ENCODE measurements around the gene VPS37C.
"Not testable (repeated sequence)": the region's sequence is repeated elsewhere in the genome, so short reads cannot be mapped to it uniquely, and the experiment has no call there.

VPS37C gene

DNA sequence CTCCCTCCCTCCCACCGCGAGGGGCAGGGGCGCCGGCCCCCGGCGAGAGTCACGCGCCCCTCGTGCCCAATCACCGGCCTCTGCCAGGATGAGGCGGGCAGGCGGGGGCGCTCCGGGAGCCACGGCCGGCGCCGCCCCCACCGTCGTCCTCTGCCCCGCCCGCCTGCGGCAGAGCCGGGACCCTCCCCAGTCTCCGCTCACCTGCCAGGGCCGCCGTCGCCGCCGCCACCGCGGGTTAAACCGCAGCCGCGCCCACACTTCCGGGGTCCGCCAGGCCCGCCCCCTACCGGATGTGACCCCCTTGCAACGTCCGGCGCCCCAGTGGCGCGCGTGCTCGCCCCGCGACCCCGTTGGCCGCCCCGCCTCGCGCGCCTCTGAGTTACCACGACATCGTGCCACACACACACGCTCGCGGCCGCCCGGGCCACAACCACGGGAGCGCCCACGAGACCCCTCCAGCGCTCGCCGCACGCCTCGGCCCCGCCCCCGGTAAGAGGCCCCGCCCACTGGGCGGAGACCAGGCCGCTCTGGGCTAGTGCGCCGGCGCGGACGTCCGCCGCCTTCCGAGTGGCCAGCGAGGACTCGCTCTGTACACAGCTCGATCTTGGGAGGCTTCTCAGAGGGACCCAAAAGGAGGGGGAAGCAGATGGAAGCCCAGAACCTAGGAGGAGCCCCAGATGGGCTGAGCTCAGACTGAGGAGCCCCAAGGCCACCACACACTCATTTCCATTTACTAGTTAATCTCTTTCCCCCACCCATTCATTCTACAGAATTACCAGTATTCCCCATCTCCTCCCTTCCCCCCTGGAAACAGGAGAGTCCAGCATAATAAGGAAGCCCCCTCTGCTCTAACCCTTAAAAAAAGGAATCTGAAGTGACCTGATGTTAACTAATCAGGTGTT, at the start of gene VPS37C:
Gene VPS37C, minus strand, starts transcription at position 237 of the 902 bp plus-strand sequence. CDS start 22,597 bp downstream, outside the sequence.
- peak; percentile 88 for DNase-seq

DNA sequence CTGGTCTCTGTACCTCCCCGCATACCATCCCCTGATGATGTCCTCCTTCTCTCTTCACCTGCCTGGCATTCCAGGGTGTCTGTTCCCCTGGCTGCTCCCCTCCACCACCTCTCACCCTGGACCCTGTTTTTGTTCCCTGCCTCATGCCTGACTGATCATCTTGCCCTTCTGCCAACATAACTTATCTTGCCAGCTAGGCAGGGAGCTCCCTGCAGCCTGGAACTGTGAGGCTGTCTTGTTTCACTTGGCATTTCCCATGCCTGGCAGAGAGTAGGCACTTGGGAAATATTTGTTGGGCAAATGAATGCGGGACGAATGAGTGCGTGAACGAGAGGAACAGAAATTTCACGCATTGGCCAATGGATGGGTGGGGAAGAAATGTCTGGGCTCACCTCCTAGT, 49.4 kb upstream of the VPS37C start:
- not testable (repeated sequence) for DNase-seq

DNA sequence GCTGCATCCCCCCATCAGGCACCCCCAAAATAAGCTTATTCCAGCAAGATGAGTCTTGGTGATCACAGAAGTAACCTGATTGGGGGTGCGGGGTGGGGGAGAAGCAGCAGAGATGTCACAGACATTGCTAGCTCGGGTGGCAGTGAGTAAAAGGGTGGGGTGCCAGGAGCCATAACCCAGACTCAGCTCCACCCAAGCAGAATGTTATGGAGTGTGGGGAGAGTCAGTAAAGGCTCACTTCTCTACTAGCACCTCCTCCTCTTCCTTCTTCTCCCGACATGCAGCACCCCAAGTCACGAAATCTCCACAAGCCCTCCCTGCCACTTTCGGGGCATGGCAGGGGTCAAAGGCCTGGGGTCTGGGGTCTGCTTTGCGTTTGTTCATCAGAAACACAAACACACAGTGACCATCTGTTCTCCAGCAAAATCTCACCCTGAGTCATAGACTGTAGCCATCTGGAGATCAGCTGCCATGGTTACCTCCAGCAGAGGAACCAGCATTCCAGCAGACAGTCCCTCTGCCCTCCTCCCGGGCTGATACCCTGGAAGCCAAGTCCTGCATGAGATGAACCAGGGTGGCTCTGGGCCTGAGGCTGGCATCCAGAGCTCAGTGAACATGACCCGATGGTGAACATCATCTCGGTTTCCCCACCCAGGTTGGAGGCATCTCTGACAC, 46.5 kb upstream of the VPS37C start:
- not testable (repeated sequence) for DNase-seq

DNA sequence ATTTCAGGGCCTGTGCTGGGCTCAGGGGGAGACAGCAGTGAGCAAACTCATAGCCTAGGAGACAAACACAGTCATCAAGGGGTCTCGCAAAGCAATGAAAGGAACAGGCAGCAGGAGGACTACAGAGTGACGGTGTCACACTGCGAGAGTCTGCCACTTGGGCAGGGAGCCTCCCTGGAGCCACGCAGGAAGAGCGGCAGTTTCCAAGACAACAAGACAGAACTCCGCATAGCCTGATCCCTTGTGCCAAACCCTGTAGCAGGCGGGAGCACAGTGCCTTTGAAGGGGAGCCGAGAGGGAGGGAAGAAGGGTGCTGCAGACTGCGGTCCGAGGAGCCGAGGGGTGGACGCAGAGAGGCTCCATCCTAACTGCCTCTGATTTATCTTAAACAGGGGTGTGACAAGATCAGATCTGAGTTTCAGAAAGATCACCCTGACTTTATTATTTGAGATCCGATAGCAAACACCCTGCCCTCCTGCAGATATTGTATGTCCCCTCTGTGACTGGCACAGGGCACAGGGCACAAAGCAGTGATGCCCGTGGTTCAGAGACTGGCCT, 43.4 kb upstream of the VPS37C start:
- DNase-seq, result not testable (repeated sequence)

DNA sequence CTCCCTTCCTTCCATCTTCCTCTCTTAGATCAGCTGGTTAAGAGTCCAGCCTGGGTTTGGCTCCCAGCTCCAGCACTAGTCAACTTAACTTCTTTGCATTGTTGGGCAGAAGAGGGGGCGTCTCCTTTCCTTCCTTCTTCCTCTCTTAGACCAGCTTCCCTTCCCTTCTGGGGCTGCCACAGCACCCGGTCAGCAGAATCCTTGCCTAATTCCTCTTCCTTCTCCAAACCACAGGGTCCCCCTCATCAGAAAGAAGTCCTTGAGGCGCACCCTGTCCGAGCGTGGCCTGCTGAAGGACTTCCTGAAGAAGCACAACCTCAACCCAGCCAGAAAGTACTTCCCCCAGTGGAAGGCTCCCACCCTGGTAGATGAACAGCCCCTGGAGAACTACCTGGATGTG, 42.6 kb upstream of the VPS37C start:
- DNase-seq, result not testable (repeated sequence)

DNA sequence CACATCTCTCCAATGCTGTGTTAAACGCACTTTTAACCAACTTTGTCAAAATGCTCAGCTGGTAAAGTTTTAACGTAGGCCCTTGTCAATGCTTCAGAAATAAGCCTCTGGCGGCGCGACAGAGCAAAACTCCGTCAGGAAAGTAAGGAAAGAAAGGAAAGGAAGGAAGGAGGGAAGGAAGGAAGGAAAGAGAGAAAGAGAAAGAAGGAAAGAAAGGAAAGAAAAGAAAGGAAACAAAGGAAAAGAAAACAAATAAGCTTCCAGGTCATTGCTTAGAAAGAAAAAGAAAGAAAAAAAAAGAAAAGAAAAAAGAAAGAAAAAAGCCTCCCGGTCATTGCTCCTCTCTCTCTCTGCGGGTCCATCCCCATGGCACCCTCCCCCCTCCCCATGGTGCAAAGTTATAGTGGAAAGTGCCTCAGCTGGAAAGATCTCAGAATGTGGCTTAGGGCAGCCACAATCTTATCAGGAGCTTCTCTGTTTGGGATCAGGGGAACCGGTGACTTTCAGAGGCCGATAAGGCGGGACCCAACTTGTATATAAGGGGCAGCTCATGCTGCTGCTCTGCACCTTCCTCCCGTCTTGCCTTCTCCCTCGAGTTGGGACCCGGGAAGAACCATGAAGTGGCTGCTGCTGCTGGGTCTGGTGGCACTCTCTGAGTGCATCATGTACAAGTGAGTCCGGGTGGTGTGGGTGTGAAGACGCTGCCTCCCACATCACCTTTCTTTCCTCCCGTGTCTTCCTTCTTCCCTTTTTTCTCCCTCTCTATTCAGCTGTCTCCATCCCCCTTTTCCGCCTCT, 41.9 kb upstream of the VPS37C start, which contains the start of gene PGA3:
Gene PGA3, plus strand, starts transcription at position 566 of the 797 bp plus-strand sequence. Its CDS starts 50 bp downstream, at position 616.
- not testable (repeated sequence) for DNase-seq

DNA sequence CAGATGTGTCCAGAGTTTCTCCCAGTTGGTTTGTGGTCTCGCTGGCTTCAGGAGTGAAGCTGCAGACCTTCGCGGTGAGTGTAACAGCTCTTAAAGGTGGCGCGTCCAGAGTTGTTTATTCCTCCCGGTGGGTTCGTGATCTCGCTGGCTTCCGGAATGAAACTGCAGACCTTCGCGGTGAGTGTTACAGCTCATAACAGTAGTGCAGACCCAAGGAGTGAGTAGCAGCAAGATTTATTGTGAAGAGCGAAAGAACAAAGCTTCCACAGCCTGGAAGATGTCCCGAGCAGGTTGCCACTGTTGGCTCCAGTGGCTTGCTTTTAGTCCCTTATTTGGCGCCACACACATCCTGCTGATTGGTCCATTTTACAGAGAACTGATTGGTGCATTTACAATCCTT, 40.2 kb upstream of the VPS37C start:
- DNase-seq, result no peak

DNA sequence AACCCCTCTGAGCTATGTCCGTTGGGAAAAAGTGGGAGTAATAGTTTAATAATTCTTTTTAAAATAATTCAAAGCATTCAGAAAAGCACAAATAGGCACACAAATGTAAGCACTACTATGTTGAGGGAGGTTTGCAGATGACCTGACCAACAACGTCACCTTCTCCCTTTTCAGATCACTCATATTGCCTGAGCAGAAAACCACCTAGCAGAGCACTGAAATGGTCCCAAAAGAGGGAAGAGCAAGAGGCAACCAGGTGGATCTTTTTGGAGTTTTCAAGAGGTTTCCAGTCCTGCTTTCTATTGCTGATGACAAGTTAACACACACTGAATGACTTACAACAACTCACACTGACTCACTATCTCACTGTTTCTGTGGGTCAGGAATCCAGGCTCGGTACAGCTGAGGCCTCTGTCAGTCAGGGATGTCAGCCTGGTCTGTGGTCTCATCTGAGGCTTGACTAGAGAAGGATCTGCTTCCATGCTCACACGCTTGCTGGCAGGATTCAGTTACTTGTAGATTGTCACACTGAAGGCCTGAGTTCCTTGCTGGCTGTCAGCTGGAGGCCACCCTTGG, 37.8 kb upstream of the VPS37C start:
- no peak for DNase-seq

DNA sequence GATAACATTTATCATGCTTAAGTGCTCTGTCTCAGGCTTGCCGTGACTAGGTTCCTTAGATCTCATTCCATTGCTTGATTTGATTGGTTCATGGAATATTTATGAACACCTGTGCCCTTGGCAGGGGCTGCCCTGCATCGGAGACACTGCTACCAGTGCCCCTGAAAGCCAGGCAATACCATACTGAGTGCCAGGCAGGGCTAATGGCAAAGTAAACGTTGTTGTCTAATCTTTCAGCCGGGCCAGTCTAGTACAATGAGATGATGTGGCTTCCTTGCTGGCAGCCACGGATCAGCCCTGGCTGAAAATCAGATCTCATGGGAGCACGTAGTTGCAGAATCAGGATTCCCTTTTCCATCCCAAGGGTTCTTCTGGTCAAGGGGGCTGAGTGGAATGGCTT, 37.1 kb upstream of the VPS37C start:
- DNase-seq, result no peak

DNA sequence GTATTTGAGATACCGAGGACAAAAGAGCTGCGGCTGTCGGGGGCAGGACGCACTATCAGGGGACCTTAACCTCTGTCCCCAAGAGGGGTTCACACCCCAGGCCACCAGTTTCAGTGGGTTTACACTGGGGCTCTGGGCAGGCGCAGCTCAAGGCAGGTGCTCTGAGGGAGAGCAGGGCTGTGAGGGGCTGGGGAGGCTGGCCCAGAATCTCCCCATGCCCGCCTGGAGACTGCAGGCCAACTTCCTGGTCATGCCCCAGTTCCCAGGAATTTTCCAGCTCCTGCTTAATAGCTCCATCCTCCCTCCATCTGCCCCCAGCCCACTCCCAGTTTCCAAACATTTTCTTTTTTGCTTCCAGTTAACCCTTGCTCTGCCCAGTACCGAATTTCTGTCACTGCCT, 34.5 kb upstream of the VPS37C start:
- DNase-seq, result no peak

DNA sequence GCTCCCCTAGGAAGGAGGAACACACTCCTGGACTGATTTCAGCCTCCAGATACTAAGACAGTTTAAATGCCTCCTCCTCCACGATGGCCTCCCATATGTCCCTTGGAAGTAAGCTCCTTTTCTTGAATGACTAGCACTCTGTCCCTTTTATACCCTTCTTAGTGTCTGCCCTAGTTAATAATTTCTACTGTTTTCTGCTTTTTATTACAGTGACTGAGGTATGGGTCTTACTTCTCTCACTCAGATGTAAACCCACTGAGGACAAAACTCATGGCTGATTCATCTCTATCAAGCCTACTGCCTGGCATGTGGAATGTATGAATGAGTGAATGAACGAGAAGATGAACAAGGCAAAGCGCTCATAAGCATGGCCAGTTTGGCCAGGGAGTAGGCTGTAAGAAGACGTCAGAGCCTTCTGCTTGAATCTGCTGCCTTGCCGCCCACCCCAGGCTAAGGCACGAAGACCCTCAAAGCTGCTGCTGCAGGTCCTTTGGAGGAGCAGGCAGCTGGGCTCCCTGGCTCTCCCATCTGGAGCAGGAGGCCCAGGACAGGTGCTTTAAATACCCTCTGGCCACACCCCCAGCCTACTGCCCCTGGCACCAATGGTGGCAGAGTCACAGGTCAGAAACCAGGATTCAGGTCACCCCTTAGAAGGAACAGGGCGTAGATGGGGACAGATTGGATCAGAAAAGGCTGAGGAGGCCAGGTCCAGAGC, 33.9 kb upstream of the VPS37C start:
- no peak for DNase-seq

DNA sequence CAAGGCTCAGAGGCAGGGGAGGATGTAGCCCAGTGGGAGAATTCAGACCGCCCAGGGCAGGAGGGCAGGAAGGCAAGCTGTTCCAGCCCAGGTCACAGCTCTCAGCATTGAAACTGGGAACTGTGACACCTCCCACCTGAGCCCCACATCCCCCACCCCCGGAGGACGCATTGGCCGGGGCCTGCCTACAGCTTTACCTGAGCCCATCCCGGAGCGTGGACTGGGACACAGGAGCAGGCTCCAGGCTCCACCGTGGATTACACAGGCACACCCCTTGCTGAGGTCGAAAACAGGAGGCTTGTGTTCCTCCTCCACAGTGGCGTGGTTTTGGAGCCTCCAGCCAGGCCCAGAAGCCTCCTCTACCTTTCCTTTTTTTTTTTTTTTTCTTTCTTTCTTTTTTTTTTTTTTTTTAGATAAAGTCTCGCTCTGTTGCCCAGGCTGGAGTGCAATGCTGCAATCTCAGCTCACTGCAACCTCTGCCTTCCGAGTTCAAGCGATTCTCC, 33.0 kb upstream of the VPS37C start:
- DNase-seq, result no peak

DNA sequence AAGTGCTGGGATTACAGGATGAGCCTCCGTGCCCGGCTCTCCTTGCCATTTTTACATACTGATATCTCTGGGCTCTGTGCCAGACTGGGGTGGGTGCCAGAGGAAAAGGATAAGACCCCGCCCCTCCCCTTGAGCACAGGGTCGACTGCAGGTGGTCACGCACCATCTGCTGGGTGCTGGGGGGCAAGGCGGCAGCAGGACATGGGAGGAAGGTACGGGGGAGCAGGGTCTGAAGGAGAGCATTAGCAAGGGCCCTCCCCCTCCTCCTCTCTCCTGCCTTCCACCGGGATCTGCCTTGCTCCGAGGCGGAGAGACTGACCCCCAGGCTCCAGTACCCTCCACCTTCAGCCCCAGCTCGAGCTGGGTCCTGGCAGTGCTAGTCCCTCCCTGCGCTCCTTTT, 32.4 kb upstream of the VPS37C start:
- DNase-seq, result no peak

DNA sequence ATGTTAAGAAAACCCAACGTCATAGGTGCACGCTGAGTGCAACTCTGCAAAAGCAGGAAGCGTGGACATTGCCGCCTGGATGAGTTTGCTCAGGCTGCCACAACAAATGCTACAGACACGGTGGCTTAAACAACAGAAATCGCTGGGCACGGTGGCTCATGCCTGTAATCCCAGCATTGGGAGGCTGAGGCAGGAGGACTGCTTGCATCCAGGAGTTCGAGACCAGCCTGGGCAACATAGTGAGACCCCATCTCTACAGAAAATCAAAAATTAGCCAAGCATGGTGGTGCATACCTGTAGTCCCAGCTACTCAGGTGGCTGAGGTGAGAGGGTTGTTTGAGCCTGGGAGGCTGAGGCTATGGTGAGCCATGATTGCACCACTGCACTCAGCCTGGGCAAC, 28.7 kb upstream of the VPS37C start:
- no peak for DNase-seq

DNA sequence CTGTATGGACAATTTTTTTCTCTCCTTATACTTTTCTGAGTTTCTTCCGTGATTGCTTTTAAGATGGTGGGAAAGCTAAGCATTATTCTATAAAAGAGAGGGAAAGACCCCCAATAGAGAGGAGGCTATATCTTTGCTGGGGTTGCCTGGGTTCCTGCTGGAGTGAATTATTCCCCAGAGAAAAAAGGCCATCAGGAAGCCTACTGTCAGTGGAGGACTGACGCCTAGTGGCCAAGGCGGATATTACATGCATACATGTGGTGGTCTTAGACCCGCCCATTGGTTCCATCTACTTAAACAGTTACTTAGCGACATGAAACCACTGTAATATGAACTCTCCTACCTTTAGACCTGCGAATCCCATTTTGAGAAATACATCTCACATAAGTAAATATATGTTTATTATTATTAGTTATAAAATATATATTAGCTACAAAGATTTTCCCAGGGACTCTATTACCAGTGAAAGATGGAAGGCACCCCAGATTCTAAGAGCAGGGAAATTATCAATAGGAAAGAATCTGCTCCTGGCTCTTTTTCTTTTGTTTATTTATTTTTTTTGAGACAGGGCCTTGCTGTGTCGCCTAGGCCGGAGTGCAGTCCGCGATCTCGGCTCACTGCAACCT, 26.4 kb upstream of the VPS37C start:
- peak; percentile 64 for DNase-seq

DNA sequence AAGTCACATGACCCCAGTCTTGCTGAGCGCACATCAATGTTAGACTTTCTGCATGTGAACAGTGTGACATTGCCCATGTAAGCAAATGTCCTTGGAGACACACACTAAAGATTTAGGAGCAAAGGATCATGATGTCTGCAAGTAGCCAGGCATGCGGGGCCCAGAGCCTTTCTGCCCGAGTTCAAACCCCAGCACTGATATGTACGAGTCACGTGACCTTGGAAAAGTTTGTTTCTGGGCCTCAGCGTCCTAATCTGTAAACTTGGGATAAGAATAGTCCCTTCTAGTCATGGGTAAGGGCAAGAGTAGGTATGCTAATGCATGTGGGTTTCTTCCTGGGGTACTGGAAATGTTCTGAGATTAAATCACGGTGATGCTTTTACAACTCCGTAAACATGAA, 25.3 kb upstream of the VPS37C start:
- DNase-seq, result no peak

DNA sequence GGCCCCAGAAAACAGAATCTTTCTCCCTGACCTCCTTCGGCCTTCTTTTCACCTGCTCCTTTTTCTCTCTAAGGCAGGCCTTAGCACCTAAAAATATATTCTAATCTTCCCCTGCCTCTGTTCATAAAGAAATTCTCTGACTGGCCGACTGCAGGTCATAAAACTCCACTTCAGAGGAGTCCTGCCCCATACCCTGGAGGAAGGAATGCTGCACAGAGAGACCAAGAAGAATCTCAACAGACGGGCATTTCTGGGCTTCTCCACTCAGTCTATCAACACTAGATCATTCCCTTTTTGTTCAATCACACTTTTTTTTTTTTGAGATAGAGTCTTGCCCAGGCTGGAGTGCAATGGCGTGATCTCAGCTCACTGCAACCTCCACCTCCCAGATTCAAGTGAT, 22.4 kb upstream of the VPS37C start:
- no peak for DNase-seq

DNA sequence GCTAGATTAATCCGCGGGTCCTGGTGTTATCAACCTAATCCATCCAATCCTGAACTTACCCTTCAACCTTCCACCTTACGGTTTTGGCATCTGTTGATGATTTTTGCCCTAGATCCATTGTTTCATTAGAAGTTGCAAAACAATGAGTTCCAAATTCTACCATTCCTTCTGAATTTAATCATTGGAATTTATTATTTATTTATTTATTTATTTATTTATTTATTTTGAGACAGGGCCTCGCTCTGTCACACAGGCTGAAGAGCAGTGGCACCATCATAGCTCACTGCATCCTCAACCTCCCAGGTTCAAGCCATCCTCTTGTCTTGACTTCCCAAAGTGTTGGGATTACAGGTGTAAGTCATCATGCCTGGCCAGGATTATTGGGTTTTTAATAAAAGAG, 20.3 kb upstream of the VPS37C start:
- DNase-seq, result no peak

DNA sequence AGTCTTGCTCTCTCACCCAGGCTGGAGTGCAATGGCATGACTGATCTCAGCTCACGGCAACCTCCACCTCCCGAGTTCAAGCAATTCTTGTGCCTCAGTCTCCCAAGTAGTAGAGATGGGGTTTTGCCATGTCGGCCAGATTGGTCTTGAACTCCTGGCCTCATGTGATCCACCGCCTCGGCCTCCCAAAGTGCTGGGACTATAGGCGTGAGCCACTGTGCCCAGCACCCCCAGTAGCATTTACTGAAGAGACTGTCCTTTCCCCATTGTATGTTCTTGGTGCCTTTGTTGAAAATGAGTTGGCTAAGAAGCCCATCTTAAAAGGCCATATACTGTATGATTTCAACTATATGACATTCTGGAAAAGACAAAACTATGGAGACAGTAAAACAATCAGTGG, 19.0 kb upstream of the VPS37C start:
- not testable (repeated sequence) for DNase-seq

DNA sequence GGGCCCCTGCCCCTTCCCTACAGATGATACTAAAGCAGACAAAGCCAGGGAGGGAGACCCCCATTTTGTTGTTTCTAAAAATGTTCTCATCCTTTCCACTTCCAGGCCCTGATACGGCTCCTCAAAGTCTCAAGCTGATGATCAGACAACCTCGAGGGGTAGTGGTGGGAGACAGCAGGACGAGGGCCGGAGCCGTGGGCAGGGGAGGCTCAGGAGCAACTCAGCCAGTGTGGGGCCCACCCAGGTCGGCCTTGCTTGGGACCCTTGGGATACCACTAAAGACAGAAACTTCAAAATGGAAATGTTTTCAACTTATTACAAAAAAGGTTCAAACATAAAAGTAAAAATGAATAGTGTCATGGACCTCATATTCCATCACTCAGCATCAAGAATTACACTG, 15.2 kb upstream of the VPS37C start:
- DNase-seq, result no peak

DNA sequence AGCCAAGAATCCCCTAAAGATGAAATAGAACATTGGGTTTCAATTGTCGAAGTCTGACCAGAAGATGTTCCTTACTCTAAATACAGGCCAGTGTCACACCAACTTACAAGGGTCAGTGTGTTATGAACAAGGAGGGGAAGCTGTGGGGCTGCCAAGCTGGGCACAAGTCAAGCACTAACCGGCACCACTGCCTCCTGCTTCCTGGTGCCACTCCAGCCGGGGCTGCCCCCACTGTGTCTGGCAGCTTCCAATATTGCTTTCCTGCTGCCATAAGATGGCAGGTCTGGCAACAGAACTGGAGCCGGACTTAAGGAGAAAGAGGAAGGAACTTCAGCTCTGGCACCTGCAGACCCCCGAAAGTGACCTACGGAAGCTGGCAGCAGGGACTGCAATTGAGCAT, 13.7 kb upstream of the VPS37C start:
- DNase-seq, result no peak
